OCI-LY7 (cell line): ENCODE results near the gene PLK5.

Experiments used
- EZH2phosphoT487 ChIP-seq: fragments of 200-600 bp; sonication (generic); IDR thresholded peaks from 2 replicates; pipeline ENCODE4 v1.6.1; 2018; ENCODE audit warnings: low read depth, borderline replicate concordance, mild to moderate bottlenecking, mixed run types, antibody characterized with exemption, low read length, moderate library complexity, mixed read lengths
- TF ChIP-seq, protein P1 (sequence below): fragments of 200-600 bp; sonication (generic); conservative IDR thresholded peaks from 2 replicates; pipeline ENCODE4 v1.5.1; 2014; ENCODE audit warnings: mild to moderate bottlenecking, antibody characterized with exemption, low read length, moderate library complexity, mixed read lengths

DNA sequence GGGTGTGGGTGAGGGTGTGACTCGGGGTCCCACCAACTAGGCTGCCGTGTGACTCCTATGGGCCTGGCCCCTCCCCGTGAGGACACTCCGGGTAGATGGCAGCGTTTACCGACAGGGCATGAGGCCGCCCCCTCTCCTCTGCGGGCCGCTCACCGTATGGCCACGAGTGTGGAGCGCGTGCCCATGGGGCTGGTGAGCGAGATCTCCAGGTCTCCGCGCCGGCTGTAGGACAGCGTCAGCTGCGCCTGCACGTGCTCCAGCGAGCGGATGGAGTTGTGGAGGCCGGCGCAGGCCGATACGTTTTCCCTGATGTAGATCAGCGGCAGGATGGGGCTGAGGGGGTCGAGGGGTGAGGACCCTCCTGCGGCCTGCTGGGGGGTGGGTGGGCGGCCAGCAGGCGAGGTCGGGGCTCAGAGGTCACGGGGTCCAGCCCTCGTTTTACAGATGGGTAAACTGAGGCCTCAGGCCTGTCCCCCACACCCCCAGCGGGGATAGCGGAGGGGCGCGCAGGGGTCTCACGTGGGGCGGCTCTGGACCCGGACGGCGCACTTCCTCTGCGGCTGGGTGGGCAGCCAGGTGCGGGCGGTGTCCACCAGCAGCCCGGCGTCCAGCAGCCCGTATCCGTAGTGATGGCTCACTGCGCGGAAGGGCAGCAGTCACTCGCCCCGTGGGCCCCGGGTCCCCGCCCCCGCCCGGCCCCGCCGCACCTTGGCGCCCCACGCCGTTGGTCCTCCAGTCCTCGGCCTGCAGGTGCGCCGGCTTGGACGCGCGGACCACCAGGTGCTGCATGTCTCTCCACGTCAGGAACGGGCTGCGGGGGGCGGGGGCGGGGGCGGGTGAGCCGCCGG lies 40.5 kb upstream of the PLK5 start:
- TF ChIP-seq, protein P1, sequence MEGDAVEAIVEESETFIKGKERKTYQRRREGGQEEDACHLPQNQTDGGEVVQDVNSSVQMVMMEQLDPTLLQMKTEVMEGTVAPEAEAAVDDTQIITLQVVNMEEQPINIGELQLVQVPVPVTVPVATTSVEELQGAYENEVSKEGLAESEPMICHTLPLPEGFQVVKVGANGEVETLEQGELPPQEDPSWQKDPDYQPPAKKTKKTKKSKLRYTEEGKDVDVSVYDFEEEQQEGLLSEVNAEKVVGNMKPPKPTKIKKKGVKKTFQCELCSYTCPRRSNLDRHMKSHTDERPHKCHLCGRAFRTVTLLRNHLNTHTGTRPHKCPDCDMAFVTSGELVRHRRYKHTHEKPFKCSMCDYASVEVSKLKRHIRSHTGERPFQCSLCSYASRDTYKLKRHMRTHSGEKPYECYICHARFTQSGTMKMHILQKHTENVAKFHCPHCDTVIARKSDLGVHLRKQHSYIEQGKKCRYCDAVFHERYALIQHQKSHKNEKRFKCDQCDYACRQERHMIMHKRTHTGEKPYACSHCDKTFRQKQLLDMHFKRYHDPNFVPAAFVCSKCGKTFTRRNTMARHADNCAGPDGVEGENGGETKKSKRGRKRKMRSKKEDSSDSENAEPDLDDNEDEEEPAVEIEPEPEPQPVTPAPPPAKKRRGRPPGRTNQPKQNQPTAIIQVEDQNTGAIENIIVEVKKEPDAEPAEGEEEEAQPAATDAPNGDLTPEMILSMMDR = no peak
- no peak for TF ChIP-seq EZH2phosphoT487
